ENCODE data around the gene AATK. TPM values are rescaled to one million over a fixed set of nuclear protein-coding genes. Genes with fewer than 3 reads are reported as not detected.

AATK gene
- total and polyA plus RNA-seq, 4 donors: 2.9 to 15.1 (median 9.1) TPM

GRCh38 chr17:81130385-81131361 is 35.3 kb downstream of the AATK start:
- Histone ChIP-seq H3K4me3 (ENCODE audit: low read length in 2 of 2) (no peak overlapping the region), H3K9me3 (ENCODE audit: control insufficient read depth, low read length) (no peaks in the 10 kb centered on the region), H3K36me3 (ENCODE audit: control insufficient read depth in 1 of 2, insufficient read depth in 2 of 2, low read length in 1 of 2) (no peaks in the 10 kb centered on the region), H3K27me3 (ENCODE audit: control insufficient read depth in 1 of 2, insufficient read depth in 2 of 2, low read length in 1 of 2) (no peaks in the 10 kb centered on the region), H3K4me1 (ENCODE audit: control insufficient read depth in 1 of 2, insufficient read depth in 2 of 2, low read length in 2 of 2) (no peaks in the 10 kb centered on the region), H3K27ac (ENCODE audit: low read depth in 1 of 2, low read length in 2 of 2) (no peak overlapping the region)
- ATAC-seq (ENCODE audit: low FRiP score): no peak
- WGBS, 2 donors: 91 to 92% methylated on average over 38 to 41 of the region's 41 CpGs
- intact Hi-C loops (cut with DNase I): no loop called here
- no peak for DNase-seq

GRCh38 chr17:81129711-81130367 is 36.2 kb downstream of the AATK start:
- intact Hi-C loops (cut with DNase I): no loop called here
- Histone ChIP-seq H3K27me3 (ENCODE audit: control insufficient read depth in 1 of 2, insufficient read depth in 2 of 2, low read length in 1 of 2) (no peaks in the 10 kb centered on the region), H3K27ac (ENCODE audit: low read depth in 1 of 2, low read length in 2 of 2) (no peak overlapping the region), H3K36me3 (ENCODE audit: control insufficient read depth in 1 of 2, insufficient read depth in 2 of 2, low read length in 1 of 2) (no peaks in the 10 kb centered on the region), H3K4me3 (ENCODE audit: low read length in 2 of 2) (no peak overlapping the region), H3K4me1 (ENCODE audit: control insufficient read depth in 1 of 2, insufficient read depth in 2 of 2, low read length in 2 of 2) (no peaks in the 10 kb centered on the region), H3K9me3 (ENCODE audit: control insufficient read depth, low read length) (no peaks in the 10 kb centered on the region)
- no peak for DNase-seq
- ATAC-seq (ENCODE audit: low FRiP score): no peak
- 87 to 89% methylated on average over 13 to 14 of the region's 14 CpGs for WGBS, 2 donors

- Histone ChIP-seq H3K36me3 (ENCODE audit: control insufficient read depth in 1 of 2, insufficient read depth in 2 of 2, low read length in 1 of 2) (no peaks in the 10 kb centered on the region), H3K4me3 (ENCODE audit: low read length in 2 of 2) (no peak overlapping the region), H3K27ac (ENCODE audit: low read depth in 1 of 2, low read length in 2 of 2) (no peak overlapping the region), H3K4me1 (ENCODE audit: control insufficient read depth in 1 of 2, insufficient read depth in 2 of 2, low read length in 2 of 2) (no peaks in the 10 kb centered on the region), H3K27me3 (ENCODE audit: control insufficient read depth in 1 of 2, insufficient read depth in 2 of 2, low read length in 1 of 2) (no peaks in the 10 kb centered on the region), H3K9me3 (ENCODE audit: control insufficient read depth, low read length) (no peaks in the 10 kb centered on the region)
- intact Hi-C loops (cut with DNase I): no loop called here
- 92 to 94% methylated on average over 11 of the region's 11 CpGs for WGBS, 2 donors
- DNase-seq: no peak
- ATAC-seq (ENCODE audit: low FRiP score): no peak
Observed at GRCh38 chr17:81129289-81129688, 36.7 kb downstream of the AATK start.

GRCh38 chr17:81128774-81129173 is 37.2 kb downstream of the AATK start:
- WGBS, 2 donors: 88 to 89% methylated on average over 20 to 23 of the region's 23 CpGs
- DNase-seq (no peak), ATAC-seq (ENCODE audit: low FRiP score) (no peak)
- no peaks in the 10 kb centered on the region for H3K27me3 ChIP-seq (ENCODE audit: control insufficient read depth in 1 of 2, insufficient read depth in 2 of 2, low read length in 1 of 2)
- intact Hi-C loops (cut with DNase I): no loop called here
- no peak overlapping the region for H3K4me3 ChIP-seq (ENCODE audit: low read length in 2 of 2)
- no peaks in the 10 kb centered on the region for H3K36me3 ChIP-seq (ENCODE audit: control insufficient read depth in 1 of 2, insufficient read depth in 2 of 2, low read length in 1 of 2)
- no peak overlapping the region for H3K27ac ChIP-seq (ENCODE audit: low read depth in 1 of 2, low read length in 2 of 2)
- H3K4me1 ChIP-seq (ENCODE audit: control insufficient read depth in 1 of 2, insufficient read depth in 2 of 2, low read length in 2 of 2): no peaks in the 10 kb centered on the region
- no peaks in the 10 kb centered on the region for H3K9me3 ChIP-seq (ENCODE audit: control insufficient read depth, low read length)

- intact Hi-C loops (cut with DNase I): no loop called here
Observed at GRCh38 chr17:81128338-81128737, 37.7 kb downstream of the AATK start.

GRCh38 chr17:81127526-81128177 is 38.4 kb downstream of the AATK start:
- Histone ChIP-seq H3K36me3 (ENCODE audit: control insufficient read depth in 1 of 2, insufficient read depth in 2 of 2, low read length in 1 of 2) (no peaks in the 10 kb centered on the region), H3K27me3 (ENCODE audit: control insufficient read depth in 1 of 2, insufficient read depth in 2 of 2, low read length in 1 of 2) (no peaks in the 10 kb centered on the region), H3K4me3 (ENCODE audit: low read length in 2 of 2) (no peak overlapping the region), H3K27ac (ENCODE audit: low read depth in 1 of 2, low read length in 2 of 2) (no peak overlapping the region), H3K4me1 (ENCODE audit: control insufficient read depth in 1 of 2, insufficient read depth in 2 of 2, low read length in 2 of 2) (no peaks in the 10 kb centered on the region), H3K9me3 (ENCODE audit: control insufficient read depth, low read length) (no peaks in the 10 kb centered on the region)
- intact Hi-C loops (cut with DNase I): no loop called here
- DNase-seq (no peak), ATAC-seq (ENCODE audit: low FRiP score) (no peak)
- WGBS, 2 donors: 80 to 86% methylated on average over 22 to 25 of the region's 25 CpGs

More at GRCh38 chr17:81128338-81128737, 37.7 kb downstream of the AATK start:
- Histone ChIP-seq H3K36me3 (ENCODE audit: control insufficient read depth in 1 of 2, insufficient read depth in 2 of 2, low read length in 1 of 2) (no peaks in the 10 kb centered on the region), H3K9me3 (ENCODE audit: control insufficient read depth, low read length) (no peaks in the 10 kb centered on the region), H3K4me3 (ENCODE audit: low read length in 2 of 2) (no peak overlapping the region), H3K4me1 (ENCODE audit: control insufficient read depth in 1 of 2, insufficient read depth in 2 of 2, low read length in 2 of 2) (no peaks in the 10 kb centered on the region), H3K27me3 (ENCODE audit: control insufficient read depth in 1 of 2, insufficient read depth in 2 of 2, low read length in 1 of 2) (no peaks in the 10 kb centered on the region), H3K27ac (ENCODE audit: low read depth in 1 of 2, low read length in 2 of 2) (no peak overlapping the region)
- no peak for DNase-seq
- 85 to 91% methylated on average over 11 to 14 of the region's 14 CpGs for WGBS, 2 donors
- no peak for ATAC-seq (ENCODE audit: low FRiP score)

GRCh38 chr17:81127133-81127455 is 38.9 kb downstream of the AATK start:
- 51 to 93% methylated on average over 2 to 5 of the region's 5 CpGs for WGBS, 2 donors

GRCh38 chr17:81126281-81127132 is 39.5 kb downstream of the AATK start:
- H3K27ac ChIP-seq (ENCODE audit: low read depth in 1 of 2, low read length in 2 of 2): no peak overlapping the region
- no peak overlapping the region for H3K4me3 ChIP-seq (ENCODE audit: low read length in 2 of 2)
- no peaks in the 10 kb centered on the region for H3K4me1 ChIP-seq (ENCODE audit: control insufficient read depth in 1 of 2, insufficient read depth in 2 of 2, low read length in 2 of 2)
- no peaks in the 10 kb centered on the region for H3K27me3 ChIP-seq (ENCODE audit: control insufficient read depth in 1 of 2, insufficient read depth in 2 of 2, low read length in 1 of 2)
- DNase-seq (no peak), ATAC-seq (ENCODE audit: low FRiP score) (no peak)
- 80 to 81% methylated on average over 25 to 34 of the region's 34 CpGs for WGBS, 2 donors
- no peaks in the 10 kb centered on the region for H3K9me3 ChIP-seq (ENCODE audit: control insufficient read depth, low read length)
- H3K36me3 ChIP-seq (ENCODE audit: control insufficient read depth in 1 of 2, insufficient read depth in 2 of 2, low read length in 1 of 2): no peaks in the 10 kb centered on the region
- intact Hi-C loops (cut with DNase I): no loop called here

More at GRCh38 chr17:81127133-81127455, 38.9 kb downstream of the AATK start:
- no peak for ATAC-seq (ENCODE audit: low FRiP score)
- no peaks in the 10 kb centered on the region for H3K27me3 ChIP-seq (ENCODE audit: control insufficient read depth in 1 of 2, insufficient read depth in 2 of 2, low read length in 1 of 2)
- no peak overlapping the region for H3K4me3 ChIP-seq (ENCODE audit: low read length in 2 of 2)
- H3K36me3 ChIP-seq (ENCODE audit: control insufficient read depth in 1 of 2, insufficient read depth in 2 of 2, low read length in 1 of 2): no peaks in the 10 kb centered on the region
- H3K9me3 ChIP-seq (ENCODE audit: control insufficient read depth, low read length): no peaks in the 10 kb centered on the region
- no peaks in the 10 kb centered on the region for H3K4me1 ChIP-seq (ENCODE audit: control insufficient read depth in 1 of 2, insufficient read depth in 2 of 2, low read length in 2 of 2)
- no peak for DNase-seq
- intact Hi-C loops (cut with DNase I): no loop called here
- H3K27ac ChIP-seq (ENCODE audit: low read depth in 1 of 2, low read length in 2 of 2): no peak overlapping the region

Data from aorta (tissue), 5 donors.